Endothelial cell of umbilical vein (primary cell): ENCODE measurements around the gene STAB2. TPM values are rescaled to one million over a fixed set of nuclear protein-coding genes. Genes with fewer than 3 reads are reported as not detected.

Experiments used
- BruUV-seq: library from RNA; stranded (reverse); fragments of 400-500 nt; replicated peaks from 2 replicates; lab custom pipeline; 2021; lab: Mats Ljungman, UMichigan
- CTCF ChIA-PET: fragments of 300-600, 350-600 bp; sonication (Branson Sonifier 250); formaldehyde crosslinking; loops from one replicate; lab custom pipeline; 2021; ENCODE audit warnings: antibody characterized with exemption, inconsistent platforms; lab: Charles Lee
- POLR2A ChIA-PET: fragments of 300-600, 350-600 bp; sonication (Branson Sonifier 250); formaldehyde crosslinking; loops from one replicate; lab custom pipeline; 2021; ENCODE audit warnings: antibody characterized with exemption, inconsistent platforms; lab: Charles Lee
- DNase-seq: peaks from one replicate; pipeline ENCODE4 v3.0.0-alpha.2; 2011; ENCODE audit warnings: low read depth, low spot score
- FAIRE-seq: peaks from 2 replicates; lab custom pipeline; 2011; peaks lifted over from hg19 to GRCh38; lab: Jason Lieb, UNC
- H2AFZ ChIP-seq: 2 replicates; pipeline ENCODE4 v1.6.0; 2012; ENCODE audit warnings: low read depth, low read length, control low read depth, inconsistent platforms
- H3K27ac ChIP-seq: 2 replicates; pipeline ENCODE4 v1.5.1; 2011; ENCODE audit warnings: low read depth, mild to moderate bottlenecking, control low read depth, low read length, moderate library complexity; ENCODE audit not compliant: insufficient read depth
- H3K27me3 ChIP-seq, 2 experiments: 2 replicates each; pipeline versions ENCODE4 v1.6.0 to v1.6.1; 2011; ENCODE audit warnings: low read length in 2 of 2, mixed read lengths in 1 of 2; ENCODE audit not compliant: control insufficient read depth in 2 of 2, insufficient read depth in 2 of 2
- H3K36me3 ChIP-seq, 2 experiments: 2 replicates in 1 of 2; 3 replicates in 1 of 2; pipeline ENCODE4 v1.5.1; 2011; ENCODE audit warnings: low read length in 2 of 2, mild to moderate bottlenecking in 1 of 2, moderate library complexity in 1 of 2; ENCODE audit not compliant: control insufficient read depth in 2 of 2, insufficient read depth in 2 of 2; ENCODE audit errors: extremely low read depth in 1 of 2
- H3K4me1 ChIP-seq: 3 replicates; pipeline ENCODE4 v1.5.1; 2011; ENCODE audit warnings: mild to moderate bottlenecking, low read length; ENCODE audit not compliant: control insufficient read depth, insufficient read depth; ENCODE audit errors: extremely low read depth
- H3K4me2 ChIP-seq: 2 replicates; pipeline ENCODE4 v1.6.1; 2011; ENCODE audit warnings: low read length, control low read depth, mixed read lengths; ENCODE audit not compliant: insufficient read depth
- H3K4me3 ChIP-seq, 3 experiments: fragments of 200-600 bp in 1 of 3; sonication (generic), shearing (Covaris generic) in 1 of 3; replicated peaks in 1 of 3; 2 replicates each; pipeline ENCODE4 v1.5.1; 2011 to 2016; ENCODE audit warnings: control low read depth in 3 of 3, low read length in 3 of 3, mild to moderate bottlenecking in 2 of 3, inconsistent platforms in 1 of 3, low read depth in 1 of 3, moderate library complexity in 1 of 3; ENCODE audit not compliant: insufficient read depth in 1 of 3
- H3K79me2 ChIP-seq: 2 replicates; pipeline ENCODE4 v1.6.0; 2012; ENCODE audit warnings: low read length, inconsistent platforms; ENCODE audit not compliant: control insufficient read depth, insufficient read depth
- H3K9ac ChIP-seq: replicated peaks from 2 replicates; pipeline ENCODE3; 2011; ENCODE audit warnings: low read length, control low read depth; ENCODE audit not compliant: insufficient read depth; ENCODE audit errors: extremely low read depth
- H3K9me1 ChIP-seq: replicated peaks from 3 replicates; pipeline ENCODE4 v1.6.0; 2011; ENCODE audit warnings: mild to moderate bottlenecking, low read length; ENCODE audit not compliant: control insufficient read depth, insufficient read depth; ENCODE audit errors: extremely low read depth
- H3K9me3 ChIP-seq: replicated peaks from 2 replicates; pipeline ENCODE4 v1.5.1; 2012; ENCODE audit warnings: low read length, inconsistent platforms; ENCODE audit not compliant: control insufficient read depth, insufficient read depth
- H4K20me1 ChIP-seq: replicated peaks from 2 replicates; pipeline ENCODE3; 2011; ENCODE audit warnings: mild to moderate bottlenecking, low read length; ENCODE audit not compliant: control insufficient read depth, insufficient read depth; ENCODE audit errors: extremely low read depth
- CTCF ChIP-seq, 2 donors: IDR thresholded peaks; 1 replicate in 1 of 2; 2 replicates in 1 of 2; pipeline ENCODE4 v1.5.1; 2011; ENCODE audit warnings: low read length in 2 of 2, mild to moderate bottlenecking in 2 of 2, moderate library complexity in 2 of 2, control low read depth in 1 of 2, inconsistent platforms in 1 of 2, low read depth in 1 of 2; ENCODE audit not compliant: insufficient read depth in 1 of 2; ENCODE audit errors: extremely low read depth in 1 of 2
- EZH2 ChIP-seq: IDR thresholded peaks from 2 replicates; pipeline ENCODE4 v1.6.1; 2012; ENCODE audit warnings: borderline replicate concordance, low read depth, mild to moderate bottlenecking, moderate library complexity, low read length, inconsistent platforms; ENCODE audit not compliant: severe bottlenecking
- FOS ChIP-seq: IDR thresholded peaks from 2 replicates; pipeline ENCODE4 v1.6.1; 2011; ENCODE audit warnings: mild to moderate bottlenecking, low read length, moderate library complexity, borderline replicate concordance; ENCODE audit not compliant: insufficient read depth
- GATA2 ChIP-seq: IDR thresholded peaks from 2 replicates; pipeline ENCODE4 v1.7.0; 2011; ENCODE audit warnings: low read depth, mild to moderate bottlenecking, moderate library complexity, mixed read lengths, low read length; ENCODE audit not compliant: insufficient read length, insufficient read depth
- JUN ChIP-seq: IDR thresholded peaks from 2 replicates; pipeline ENCODE4 v1.6.1; 2011; ENCODE audit warnings: borderline replicate concordance, low read depth; ENCODE audit not compliant: insufficient read length, insufficient read depth
- MAX ChIP-seq: IDR thresholded peaks from 2 replicates; pipeline ENCODE4 v1.6.1; 2011; ENCODE audit not compliant: insufficient read depth, insufficient read length
- MYC ChIP-seq: IDR thresholded peaks from one replicate; pipeline ENCODE4 v1.6.1; 2011; ENCODE audit warnings: mild to moderate bottlenecking, low read depth, low read length
- POLR2A ChIP-seq: IDR thresholded peaks from 2 replicates; pipeline ENCODE4 v1.6.1; 2012; ENCODE audit warnings: low read depth, mild to moderate bottlenecking, control low read depth, low read length
- POLR2AphosphoS5 ChIP-seq: IDR thresholded peaks from 2 replicates; pipeline ENCODE4 v1.6.1; 2012; ENCODE audit warnings: low read depth, mild to moderate bottlenecking, control low read depth, low read length, moderate library complexity; ENCODE audit not compliant: insufficient read depth
- dilution Hi-C: fragments of 300-500 bp; cut with MboI; formaldehyde crosslinking; loops from one replicate; pipeline ENCODE4 v1.15.0; 2019; ENCODE audit warnings: low sequenced_read_pairs; ENCODE audit not compliant: extremely low pct_ligation_motif_present
- intact Hi-C: fragments of 100-400 bp; cut with micrococcal nuclease; formaldehyde crosslinking; loops from one replicate; pipeline ENCODE4 v1.10.0; 2022
- polyA plus RNA-seq, 4 experiments: library from polyadenylated mRNA; depleted of rRNA in 3 of 4; stranded (reverse) in 3 of 4; unstranded in 1 of 4; fragments of >200 nt; gene quantifications; 2 replicates each; pipeline versions ENCODE4 v1.2.1 to v1.2.3, GENCODE V29; 2011 to 2012; ENCODE audit warnings: missing spikeins in 1 of 4
- total RNA-seq: library from RNA; stranded (reverse); gene quantifications from 2 replicates; pipeline ENCODE4 v1.2.3, GENCODE V29; 2021

Gene STAB2
- total and polyA plus RNA-seq, 2 donors (not counting 3 experiments of a cell fraction or from before 2014, with no cell fraction given) = 0.01 TPM; not detected in 1

GRCh38 chr12:103558879-103559278 lies 28.2 kb upstream of the STAB2 start:
- ChIA-PET POLR2A (no interaction called here), CTCF (interaction anchor here (0.7 to 1.2 kb wide), 2 partner anchors 12 to 16 kb away, joined by 3 read pairs; no protein-coding TSS in a partner anchor)
- no peaks in the 10 kb centered on the region for H4K20me1 ChIP-seq
- no peaks in the 10 kb centered on the region for H3K9me1 ChIP-seq
- FAIRE-seq (no peak), DNase-seq (no peak)
- H3K79me2 ChIP-seq = no peaks in the 10 kb centered on the region
- H3K27me3 ChIP-seq = no peaks in the 10 kb centered on the region
- BruUV-seq = no TSS peak
- H3K9ac ChIP-seq = no peak overlapping the region
- H3K36me3 ChIP-seq = no peaks in the 10 kb centered on the region
- H3K4me2 ChIP-seq = no peak overlapping the region
- intact Hi-C loops (no loop called here), dilution Hi-C loops (no loop called here)
- H3K4me3 ChIP-seq = no peak overlapping the region
- H3K4me1 ChIP-seq = no peaks in the 10 kb centered on the region
- no peak overlapping the region for H3K27ac ChIP-seq
- H3K9me3 ChIP-seq = no peaks in the 10 kb centered on the region
- no peak overlapping the region for H2AFZ ChIP-seq
- TF ChIP-seq MYC = no peak
- no peak for TF ChIP-seq EZH2
- no peak for TF ChIP-seq JUN
- TF ChIP-seq POLR2A = no peak
- no peak for TF ChIP-seq POLR2AphosphoS5
- TF ChIP-seq CTCF (IDR thresholded peaks at IDR 0.05; ENCODE audit: extremely low read depth in 1 of 2, insufficient read depth in 1 of 2, low read depth in 1 of 2, low read length in 2 of 2) = no peak
- TF ChIP-seq FOS = no peak
- no peak for TF ChIP-seq GATA2
- no peak for TF ChIP-seq MAX
